ENCODE data around the gene RREB1.

- TF ChIP-seq, protein P1, sequence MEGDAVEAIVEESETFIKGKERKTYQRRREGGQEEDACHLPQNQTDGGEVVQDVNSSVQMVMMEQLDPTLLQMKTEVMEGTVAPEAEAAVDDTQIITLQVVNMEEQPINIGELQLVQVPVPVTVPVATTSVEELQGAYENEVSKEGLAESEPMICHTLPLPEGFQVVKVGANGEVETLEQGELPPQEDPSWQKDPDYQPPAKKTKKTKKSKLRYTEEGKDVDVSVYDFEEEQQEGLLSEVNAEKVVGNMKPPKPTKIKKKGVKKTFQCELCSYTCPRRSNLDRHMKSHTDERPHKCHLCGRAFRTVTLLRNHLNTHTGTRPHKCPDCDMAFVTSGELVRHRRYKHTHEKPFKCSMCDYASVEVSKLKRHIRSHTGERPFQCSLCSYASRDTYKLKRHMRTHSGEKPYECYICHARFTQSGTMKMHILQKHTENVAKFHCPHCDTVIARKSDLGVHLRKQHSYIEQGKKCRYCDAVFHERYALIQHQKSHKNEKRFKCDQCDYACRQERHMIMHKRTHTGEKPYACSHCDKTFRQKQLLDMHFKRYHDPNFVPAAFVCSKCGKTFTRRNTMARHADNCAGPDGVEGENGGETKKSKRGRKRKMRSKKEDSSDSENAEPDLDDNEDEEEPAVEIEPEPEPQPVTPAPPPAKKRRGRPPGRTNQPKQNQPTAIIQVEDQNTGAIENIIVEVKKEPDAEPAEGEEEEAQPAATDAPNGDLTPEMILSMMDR (IDR thresholded peaks at IDR 0.05), result no peak
- TF ChIP-seq EP300 (IDR thresholded peaks at IDR 0.05; ENCODE audit: low read depth) (no peak), POLR2A (IDR thresholded peaks at IDR 0.05) (no peak), POLR2AphosphoS5 (IDR thresholded peaks at IDR 0.05) (no peak)
Observed at GRCh38 chr6:7161845-7162244, 54.1 kb downstream of the RREB1 start.

Data from transverse colon (tissue), 4 donors.